GM23338 (cell line): ENCODE measurements around the gene TMEM250. TPM values are rescaled to one million over a fixed set of nuclear protein-coding genes. Genes with fewer than 3 reads are reported as not detected.

Experiments used
- ATAC-seq: fragments of 200-7000 bp; cut with Tn5 transposase; 3 replicates; pipeline ENCODE4 v1.9.1; 2020
- DNase-seq: peaks from one replicate; pipeline ENCODE4 v3.0.0-alpha.2; 2015; ENCODE audit warnings: low spot score
- H2AFZ ChIP-seq: fragments of 200-600 bp; sonication (generic); 2 replicates; pipeline ENCODE4 v1.8.0; 2016; ENCODE audit warnings: antibody characterized with exemption, mild to moderate bottlenecking, moderate library complexity
- H3F3A ChIP-seq: fragments of 200-600 bp; sonication (generic); replicated peaks from 2 replicates; pipeline ENCODE4 v1.8.0; 2017; ENCODE audit warnings: antibody characterized with exemption, mixed run types, low read depth
- H3K27ac ChIP-seq: fragments of 200-600 bp; sonication (generic); 2 replicates; pipeline ENCODE4 v1.6.1; 2016; ENCODE audit warnings: low read depth
- H3K27me3 ChIP-seq: fragments of 200-600 bp; sonication (generic); 2 replicates; pipeline ENCODE4 v1.8.0; 2016; ENCODE audit warnings: mild to moderate bottlenecking, mixed run types, moderate library complexity; ENCODE audit not compliant: insufficient read depth
- H3K36me3 ChIP-seq: fragments of 200-600 bp; sonication (generic); 2 replicates; pipeline ENCODE4 v1.8.0; 2016; ENCODE audit warnings: mild to moderate bottlenecking; ENCODE audit not compliant: insufficient read depth
- H3K4me1 ChIP-seq: fragments of 200-600 bp; sonication (generic); 2 replicates; pipeline ENCODE4 v1.8.0; 2016; ENCODE audit warnings: mild to moderate bottlenecking, moderate library complexity; ENCODE audit not compliant: insufficient read depth
- H3K4me2 ChIP-seq: fragments of 200-600 bp; sonication (generic); 2 replicates; pipeline ENCODE4 v1.7.1; 2017; ENCODE audit warnings: mixed run types
- H3K4me3 ChIP-seq: fragments of 200-600 bp; sonication (generic); 2 replicates; pipeline ENCODE4 v1.6.1; 2016; ENCODE audit warnings: mixed run types
- H3K79me2 ChIP-seq: fragments of 200-600 bp; sonication (generic); replicated peaks from 2 replicates; pipeline ENCODE4 v1.8.0; 2017; ENCODE audit warnings: mild to moderate bottlenecking; ENCODE audit not compliant: insufficient read depth
- H3K9me2 ChIP-seq: fragments of 200-600 bp; sonication (generic); 2 replicates; pipeline ENCODE4 v1.8.0; 2017; ENCODE audit not compliant: insufficient read depth
- H4K20me1 ChIP-seq: fragments of 200-600 bp; sonication (generic); replicated peaks from 2 replicates; pipeline ENCODE4 v1.8.0; 2017; ENCODE audit warnings: mild to moderate bottlenecking; ENCODE audit not compliant: insufficient read depth
- H3K27ac Mint-ChIP-seq: 2 replicates; pipeline ENCODE4 v1.8.0; 2020; ENCODE audit warnings: inconsistent platforms, mild to moderate bottlenecking, moderate library complexity, mixed read lengths
- H3K27me3 Mint-ChIP-seq: 3 replicates; pipeline ENCODE4 v1.8.0; 2022; ENCODE audit warnings: low read depth, mild to moderate bottlenecking, moderate library complexity, mixed read lengths, inconsistent platforms; ENCODE audit not compliant: insufficient read depth, poor library complexity
- H3K36me3 Mint-ChIP-seq: 3 replicates; pipeline ENCODE4 v1.8.0; 2021; ENCODE audit warnings: low read depth, mild to moderate bottlenecking, inconsistent platforms, moderate library complexity, mixed read lengths
- H3K4me1 Mint-ChIP-seq: 3 replicates; pipeline ENCODE4 v1.8.0; 2020; ENCODE audit warnings: mild to moderate bottlenecking, inconsistent platforms, mixed read lengths
- H3K4me3 Mint-ChIP-seq: 3 replicates; pipeline ENCODE4 v1.8.0; 2021; ENCODE audit warnings: moderate library complexity, mild to moderate bottlenecking, inconsistent platforms, mixed read lengths
- H3K9me3 Mint-ChIP-seq: 3 replicates; pipeline ENCODE4 v1.8.0; 2020; ENCODE audit warnings: moderate library complexity, mild to moderate bottlenecking, inconsistent platforms, mixed read lengths
- CREB1 ChIP-seq: fragments of 250-450 bp; sonication (Bioruptor Pico); IDR thresholded peaks from 2 replicates; pipeline ENCODE4 v1.5.0; 2020; ENCODE audit warnings: low read depth, mild to moderate bottlenecking, moderate library complexity
- ETS1 ChIP-seq: IDR thresholded peaks from 2 replicates; pipeline ENCODE4 v1.6.1; 2016; ENCODE audit warnings: antibody characterized with exemption
- EZH2phosphoT487 ChIP-seq: fragments of 200-600 bp; sonication (generic); IDR thresholded peaks from one replicate; pipeline ENCODE4 v1.8.1; 2018; ENCODE audit warnings: antibody characterized with exemption; ENCODE audit not compliant: unreplicated experiment
- JUNB ChIP-seq: IDR thresholded peaks from one replicate; pipeline ENCODE4 v1.6.1; 2016; ENCODE audit warnings: antibody characterized with exemption; ENCODE audit not compliant: unreplicated experiment
- NANOG ChIP-seq: IDR thresholded peaks from 2 replicates; pipeline ENCODE4 v1.6.1; 2016; ENCODE audit warnings: antibody characterized with exemption, borderline replicate concordance
- POLR2AphosphoS5 ChIP-seq: IDR thresholded peaks from 2 replicates; pipeline ENCODE4 v1.6.1; 2016; ENCODE audit warnings: antibody characterized with exemption, low read depth
- REST ChIP-seq: IDR thresholded peaks from one replicate; pipeline ENCODE4 v1.6.1; 2018; ENCODE audit warnings: antibody characterized with exemption; ENCODE audit not compliant: unreplicated experiment
- STAT1 ChIP-seq: IDR thresholded peaks from one replicate; pipeline ENCODE4 v1.6.1; 2016; ENCODE audit warnings: antibody characterized with exemption; ENCODE audit not compliant: unreplicated experiment
- ZNF114 ChIP-seq: fragments of 250-450 bp; sonication (Bioruptor Pico); IDR thresholded peaks from 2 replicates; pipeline ENCODE4 v1.5.0; 2020; ENCODE audit warnings: mild to moderate bottlenecking, moderate library complexity
- ZNF331 ChIP-seq: fragments of 250-450 bp; sonication (Bioruptor Pico); IDR thresholded peaks from 2 replicates; pipeline ENCODE4 v1.5.0; 2020; ENCODE audit warnings: low read depth, mild to moderate bottlenecking, moderate library complexity
- polyA plus RNA-seq: library from polyadenylated mRNA; unstranded; fragments of >200 nt; fragmentation: Nextera tagmentation; extraction: Ambion mirVana; gene quantifications from 2 replicates; pipeline ENCODE4 v1.2.1, GENCODE V29; 2016
- total RNA-seq: library from RNA; depleted of rRNA; stranded (reverse); fragments of >200 nt; shearing (Covaris generic); gene quantifications from 2 replicates; pipeline ENCODE4 v1.2.3, GENCODE V29; 2014
- TF ChIP-seq, protein P1 (sequence below): fragments of 250-450 bp; sonication (Bioruptor Pico); IDR thresholded peaks from 2 replicates; pipeline ENCODE4 v1.5.0; 2020; ENCODE audit warnings: mild to moderate bottlenecking, moderate library complexity

The TMEM250 gene
- total and polyA plus RNA-seq, 2 experiments from 2014 or later: 12.2 to 39.2 TPM

GRCh38 chr9:136155576-136155975, 36.9 kb upstream of the TMEM250 start:
- Histone ChIP-seq H3K79me2 (no peaks in the 10 kb centered on the region), H3K27me3 (no peaks in the 10 kb centered on the region), H4K20me1 (no peaks in the 10 kb centered on the region), H3K27ac (no peak overlapping the region), H3K4me3 (no peak overlapping the region), H3K36me3 (no peaks in the 10 kb centered on the region), H2AFZ (no peak overlapping the region), H3K4me1 (peaks cover 12% of the 10 kb centered on the region; the same call in 1 of the 2 replicates), H3K4me2 (no peak overlapping the region), H3K9me2 (no peaks in the 10 kb centered on the region), H3F3A (0 out of 2 replicates have a peak, but pooled peaks cover 3% of the 10 kb centered on the region)
- DNase-seq: no peak
- no peak for ATAC-seq
- H3K36me3 Mint-ChIP-seq: peaks cover 2% of the 10 kb centered on the region; the same call in 2 of the 3 replicates
- peaks cover 6% of the 10 kb centered on the region for H3K27me3 Mint-ChIP-seq
- no peak for TF ChIP-seq ZNF114 (CRISPR knock-in tag)
- TF ChIP-seq STAT1: no peak
- no peak for TF ChIP-seq EZH2phosphoT487
- TF ChIP-seq CREB1 (CRISPR knock-in tag): no peak
- no peak for TF ChIP-seq ETS1
- TF ChIP-seq, protein P1, sequence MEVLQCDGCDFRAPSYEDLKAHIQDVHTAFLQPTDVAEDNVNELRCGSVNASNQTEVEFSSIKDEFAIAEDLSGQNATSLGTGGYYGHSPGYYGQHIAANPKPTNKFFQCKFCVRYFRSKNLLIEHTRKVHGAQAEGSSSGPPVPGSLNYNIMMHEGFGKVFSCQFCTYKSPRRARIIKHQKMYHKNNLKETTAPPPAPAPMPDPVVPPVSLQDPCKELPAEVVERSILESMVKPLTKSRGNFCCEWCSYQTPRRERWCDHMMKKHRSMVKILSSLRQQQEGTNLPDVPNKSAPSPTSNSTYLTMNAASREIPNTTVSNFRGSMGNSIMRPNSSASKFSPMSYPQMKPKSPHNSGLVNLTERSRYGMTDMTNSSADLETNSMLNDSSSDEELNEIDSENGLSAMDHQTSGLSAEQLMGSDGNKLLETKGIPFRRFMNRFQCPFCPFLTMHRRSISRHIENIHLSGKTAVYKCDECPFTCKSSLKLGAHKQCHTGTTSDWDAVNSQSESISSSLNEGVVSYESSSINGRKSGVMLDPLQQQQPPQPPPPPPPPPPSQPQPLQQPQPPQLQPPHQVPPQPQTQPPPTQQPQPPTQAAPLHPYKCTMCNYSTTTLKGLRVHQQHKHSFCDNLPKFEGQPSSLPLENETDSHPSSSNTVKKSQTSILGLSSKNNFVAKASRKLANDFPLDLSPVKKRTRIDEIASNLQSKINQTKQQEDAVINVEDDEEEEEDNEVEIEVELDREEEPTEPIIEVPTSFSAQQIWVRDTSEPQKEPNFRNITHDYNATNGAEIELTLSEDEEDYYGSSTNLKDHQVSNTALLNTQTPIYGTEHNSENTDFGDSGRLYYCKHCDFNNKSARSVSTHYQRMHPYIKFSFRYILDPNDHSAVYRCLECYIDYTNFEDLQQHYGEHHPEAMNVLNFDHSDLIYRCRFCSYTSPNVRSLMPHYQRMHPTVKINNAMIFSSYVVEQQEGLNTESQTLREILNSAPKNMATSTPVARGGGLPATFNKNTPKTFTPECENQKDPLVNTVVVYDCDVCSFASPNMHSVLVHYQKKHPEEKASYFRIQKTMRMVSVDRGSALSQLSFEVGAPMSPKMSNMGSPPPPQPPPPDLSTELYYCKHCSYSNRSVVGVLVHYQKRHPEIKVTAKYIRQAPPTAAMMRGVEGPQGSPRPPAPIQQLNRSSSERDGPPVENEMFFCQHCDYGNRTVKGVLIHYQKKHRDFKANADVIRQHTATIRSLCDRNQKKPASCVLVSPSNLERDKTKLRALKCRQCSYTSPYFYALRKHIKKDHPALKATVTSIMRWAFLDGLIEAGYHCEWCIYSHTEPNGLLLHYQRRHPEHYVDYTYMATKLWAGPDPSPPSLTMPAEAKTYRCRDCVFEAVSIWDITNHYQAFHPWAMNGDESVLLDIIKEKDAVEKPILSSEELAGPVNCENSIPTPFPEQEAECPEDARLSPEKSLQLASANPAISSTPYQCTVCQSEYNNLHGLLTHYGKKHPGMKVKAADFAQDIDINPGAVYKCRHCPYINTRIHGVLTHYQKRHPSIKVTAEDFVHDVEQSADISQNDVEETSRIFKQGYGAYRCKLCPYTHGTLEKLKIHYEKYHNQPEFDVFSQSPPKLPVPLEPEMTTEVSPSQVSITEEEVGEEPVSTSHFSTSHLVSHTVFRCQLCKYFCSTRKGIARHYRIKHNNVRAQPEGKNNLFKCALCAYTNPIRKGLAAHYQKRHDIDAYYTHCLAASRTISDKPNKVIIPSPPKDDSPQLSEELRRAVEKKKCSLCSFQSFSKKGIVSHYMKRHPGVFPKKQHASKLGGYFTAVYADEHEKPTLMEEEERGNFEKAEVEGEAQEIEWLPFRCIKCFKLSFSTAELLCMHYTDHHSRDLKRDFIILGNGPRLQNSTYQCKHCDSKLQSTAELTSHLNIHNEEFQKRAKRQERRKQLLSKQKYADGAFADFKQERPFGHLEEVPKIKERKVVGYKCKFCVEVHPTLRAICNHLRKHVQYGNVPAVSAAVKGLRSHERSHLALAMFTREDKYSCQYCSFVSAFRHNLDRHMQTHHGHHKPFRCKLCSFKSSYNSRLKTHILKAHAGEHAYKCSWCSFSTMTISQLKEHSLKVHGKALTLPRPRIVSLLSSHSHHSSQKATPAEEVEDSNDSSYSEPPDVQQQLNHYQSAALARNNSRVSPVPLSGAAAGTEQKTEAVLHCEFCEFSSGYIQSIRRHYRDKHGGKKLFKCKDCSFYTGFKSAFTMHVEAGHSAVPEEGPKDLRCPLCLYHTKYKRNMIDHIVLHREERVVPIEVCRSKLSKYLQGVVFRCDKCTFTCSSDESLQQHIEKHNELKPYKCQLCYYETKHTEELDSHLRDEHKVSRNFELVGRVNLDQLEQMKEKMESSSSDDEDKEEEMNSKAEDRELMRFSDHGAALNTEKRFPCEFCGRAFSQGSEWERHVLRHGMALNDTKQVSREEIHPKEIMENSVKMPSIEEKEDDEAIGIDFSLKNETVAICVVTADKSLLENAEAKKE (CRISPR knock-in tag): no peak
- TF ChIP-seq JUNB: no peak
- no peak for TF ChIP-seq NANOG
- no peak for TF ChIP-seq POLR2AphosphoS5
- TF ChIP-seq REST: no peak
- no peak for TF ChIP-seq ZNF331
- H3K4me3 Mint-ChIP-seq: no peak overlapping the region
- no peak overlapping the region for H3K27ac Mint-ChIP-seq
- H3K4me1 Mint-ChIP-seq: peaks cover 31% of the 10 kb centered on the region
- H3K9me3 Mint-ChIP-seq: peaks cover 7% of the 10 kb centered on the region; the same call in 1 of the 3 replicates
